Activated T-cell treated with anti-CD3 and anti-CD28 coated beads, Interleukin-2, amount 50 U/mL, for 4 hours (primary cell): ENCODE results near the gene ECEL1. TPM values are rescaled to one million over a fixed set of nuclear protein-coding genes. Genes with fewer than 3 reads are reported as not detected.

ENCODE experiments used
- ATAC-seq, 2 donors: fragments of 200-7000 bp; cut with Tn5 transposase; one replicate each; pipeline ENCODE4 v1.10.0; 2021
- DNase-seq: peaks from one replicate; pipeline ENCODE4 v3.0.0-alpha.2; 2020
- H3K27me3 Mint-ChIP-seq: one replicate; pipeline ENCODE4 v1.8.0; 2021; ENCODE audit warnings: low read depth, mixed read lengths
- H3K36me3 Mint-ChIP-seq: one replicate; pipeline ENCODE4 v1.8.0; 2022; ENCODE audit warnings: mixed read lengths; ENCODE audit not compliant: insufficient read depth
- H3K4me1 Mint-ChIP-seq: one replicate; pipeline ENCODE4 v1.8.0; 2021; ENCODE audit warnings: low read depth, mixed read lengths
- H3K4me3 Mint-ChIP-seq: one replicate; pipeline ENCODE4 v1.8.0; 2021; ENCODE audit warnings: mild to moderate bottlenecking, moderate library complexity, mixed read lengths
- H3K9me3 Mint-ChIP-seq: one replicate; pipeline ENCODE4 v1.8.0; 2021; ENCODE audit warnings: mixed read lengths
- total RNA-seq, 3 donors: library from RNA; stranded (reverse); gene quantifications; one replicate each; pipeline ENCODE4 v1.2.1, GENCODE V29; 2021

Gene ECEL1
- total RNA-seq, 3 donors from 2014 or later = 0.16 to 0.20 (median 0.19) TPM

DNA sequence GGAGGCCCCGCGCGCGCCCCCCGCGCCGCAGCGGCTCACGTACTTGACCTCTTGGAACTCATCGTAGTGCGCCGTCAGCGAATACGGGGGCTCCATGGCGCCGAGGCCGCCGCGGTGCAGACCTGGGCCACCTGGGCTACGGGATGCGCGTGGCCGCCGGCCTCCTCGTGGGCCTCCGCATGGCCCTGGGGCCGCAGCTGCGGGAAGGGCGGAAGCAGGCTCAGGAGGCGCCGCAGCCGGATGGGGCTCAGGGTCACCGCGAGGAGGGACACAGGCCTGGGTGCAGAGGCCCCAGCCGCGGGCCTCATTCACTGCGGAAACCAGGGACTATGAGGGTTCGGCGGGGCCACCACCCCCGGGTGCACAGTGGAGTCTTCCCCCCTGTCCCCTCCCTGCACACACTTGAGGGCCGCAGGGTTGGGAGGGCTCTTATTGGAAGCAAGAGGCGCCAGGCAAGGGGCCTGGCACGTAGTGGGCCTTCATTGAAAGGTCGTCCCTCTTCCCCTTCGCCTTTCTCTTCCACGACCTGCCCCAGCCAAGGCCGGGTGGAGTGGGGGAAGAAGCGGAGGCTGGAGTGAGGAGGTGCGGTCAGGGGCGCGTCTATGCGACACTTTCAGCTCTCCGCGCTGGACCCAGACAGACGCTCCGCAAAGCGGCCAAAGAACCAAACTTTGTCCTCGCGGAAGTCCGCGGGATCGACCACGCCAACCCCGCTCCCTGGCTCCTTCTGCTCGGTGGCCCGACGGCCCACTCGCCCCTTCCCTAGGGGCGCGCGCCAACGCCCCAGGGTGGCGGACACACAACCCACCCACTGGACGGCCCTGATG is 863 bp downstream of the ECEL1 start:
- Mint-ChIP-seq H3K27me3 (peaks cover 58% of the 10 kb centered on the region), H3K9me3 (no peaks in the 10 kb centered on the region), H3K4me1 (peaks cover 8% of the 10 kb centered on the region), H3K4me3 (no peak overlapping the region), H3K36me3 (no peaks in the 10 kb centered on the region)
- ATAC-seq = peak in 1 of 2 donors; percentile 9
- no peak for DNase-seq

DNA sequence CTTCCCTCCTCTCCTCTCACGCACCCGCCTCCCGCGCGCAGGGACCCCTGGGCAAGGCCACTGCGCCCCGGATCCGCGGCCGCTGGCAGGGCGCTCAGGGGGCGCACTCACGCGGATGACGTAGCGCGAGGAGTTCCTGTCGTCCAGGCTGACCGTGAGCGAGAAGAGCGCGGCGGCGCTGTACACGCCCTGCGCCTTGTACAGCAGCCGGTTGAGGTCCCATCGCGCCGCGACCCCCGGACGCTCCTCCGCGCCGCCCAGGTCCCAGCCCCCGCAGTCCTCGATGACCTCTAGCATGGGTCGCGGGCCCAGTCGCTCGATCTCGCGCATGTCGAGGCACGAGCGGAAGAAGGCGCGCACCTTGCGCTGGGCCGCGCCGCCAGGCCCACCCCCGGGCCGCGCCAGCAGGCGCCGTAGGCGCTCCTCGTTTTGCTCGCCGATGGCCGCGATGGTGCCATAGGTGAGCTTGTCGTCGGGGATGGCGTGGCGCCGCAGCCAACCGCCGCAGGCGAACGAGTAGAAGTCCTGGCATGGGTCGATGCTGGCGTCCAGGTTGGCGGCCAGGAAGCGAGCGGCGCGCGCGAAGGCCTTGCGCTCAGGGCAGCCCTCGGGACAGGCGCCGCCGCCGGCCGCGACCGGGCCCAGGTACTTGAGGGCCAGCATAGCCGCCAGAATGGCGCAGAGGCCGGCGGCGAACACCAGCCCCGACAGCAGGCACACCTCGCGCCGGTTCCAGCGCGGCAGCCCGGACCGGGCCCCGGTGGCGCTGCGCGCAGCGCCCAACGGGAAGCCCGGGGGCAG is 1.7 kb downstream of the ECEL1 start:
- Mint-ChIP-seq H3K4me3 (no peak overlapping the region), H3K9me3 (no peaks in the 10 kb centered on the region), H3K4me1 (peaks cover 8% of the 10 kb centered on the region), H3K36me3 (no peaks in the 10 kb centered on the region), H3K27me3 (peaks cover 52% of the 10 kb centered on the region)
- ATAC-seq (peak in 1 of 2 donors; percentile 7), DNase-seq (no peak)

DNA sequence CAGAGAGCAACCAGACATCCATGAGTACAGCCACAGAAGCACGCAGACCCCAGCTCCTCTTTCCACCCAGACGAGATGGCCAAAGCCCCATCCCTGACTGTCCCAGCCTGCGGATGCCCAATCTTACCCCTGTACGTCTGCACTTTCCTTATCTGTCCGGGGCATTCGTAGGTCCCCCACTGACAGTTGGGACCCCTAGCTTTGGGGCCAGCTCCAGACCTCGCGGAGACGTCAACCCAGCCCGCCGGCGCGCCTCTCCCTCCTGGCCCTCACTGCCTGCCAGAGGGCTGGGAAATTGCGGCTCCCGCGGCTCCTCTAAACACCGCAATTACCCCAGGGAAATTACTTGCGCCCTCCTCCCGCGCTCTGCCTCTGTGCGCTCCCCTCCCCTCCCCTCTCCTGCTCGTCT is 2.3 kb downstream of the ECEL1 start:
- Mint-ChIP-seq H3K9me3 (no peaks in the 10 kb centered on the region), H3K27me3 (peaks cover 52% of the 10 kb centered on the region), H3K4me1 (peaks cover 8% of the 10 kb centered on the region), H3K36me3 (no peaks in the 10 kb centered on the region), H3K4me3 (no peak overlapping the region)
- no peak for ATAC-seq
- DNase-seq = no peak

DNA sequence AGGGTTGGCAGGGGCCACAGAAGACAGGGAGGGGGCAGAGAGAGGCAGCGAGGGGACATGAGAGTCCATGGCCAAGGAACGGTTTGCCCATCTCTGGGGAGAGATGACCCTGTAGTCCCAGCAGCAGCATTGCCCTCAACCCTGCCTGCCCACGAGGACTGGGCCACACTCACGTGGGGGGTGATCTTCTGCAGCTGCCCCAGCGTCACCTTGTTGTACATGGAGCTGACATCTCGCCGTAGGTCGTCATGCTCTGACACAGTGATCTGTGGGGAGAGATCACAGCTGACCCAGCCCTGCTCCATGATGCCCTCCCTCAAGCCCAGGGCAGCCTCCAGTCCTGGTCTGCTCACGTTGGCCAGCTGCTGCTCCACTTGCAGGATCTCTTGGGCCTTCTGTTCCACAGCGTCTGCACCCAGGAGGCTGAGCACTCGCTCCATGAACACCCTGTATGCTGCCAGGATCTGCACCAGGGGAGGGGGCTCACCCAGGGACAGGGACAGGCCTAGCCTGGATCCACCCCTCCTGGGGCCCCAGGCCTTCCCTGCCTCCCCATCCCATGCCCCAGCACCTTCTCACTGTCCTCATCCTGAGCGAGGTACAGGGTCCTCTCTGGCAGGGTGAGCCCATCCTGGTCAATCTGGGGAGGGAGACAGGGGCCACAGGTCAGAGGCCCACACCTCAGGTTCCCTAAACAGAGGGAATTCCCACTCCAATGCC is 2.8 kb downstream of the ECEL1 start:
- DNase-seq (no peak), ATAC-seq (no peak)
- Mint-ChIP-seq H3K4me1 (peaks cover 8% of the 10 kb centered on the region), H3K9me3 (no peaks in the 10 kb centered on the region), H3K4me3 (no peak overlapping the region), H3K36me3 (no peaks in the 10 kb centered on the region), H3K27me3 (peaks cover 47% of the 10 kb centered on the region)

DNA sequence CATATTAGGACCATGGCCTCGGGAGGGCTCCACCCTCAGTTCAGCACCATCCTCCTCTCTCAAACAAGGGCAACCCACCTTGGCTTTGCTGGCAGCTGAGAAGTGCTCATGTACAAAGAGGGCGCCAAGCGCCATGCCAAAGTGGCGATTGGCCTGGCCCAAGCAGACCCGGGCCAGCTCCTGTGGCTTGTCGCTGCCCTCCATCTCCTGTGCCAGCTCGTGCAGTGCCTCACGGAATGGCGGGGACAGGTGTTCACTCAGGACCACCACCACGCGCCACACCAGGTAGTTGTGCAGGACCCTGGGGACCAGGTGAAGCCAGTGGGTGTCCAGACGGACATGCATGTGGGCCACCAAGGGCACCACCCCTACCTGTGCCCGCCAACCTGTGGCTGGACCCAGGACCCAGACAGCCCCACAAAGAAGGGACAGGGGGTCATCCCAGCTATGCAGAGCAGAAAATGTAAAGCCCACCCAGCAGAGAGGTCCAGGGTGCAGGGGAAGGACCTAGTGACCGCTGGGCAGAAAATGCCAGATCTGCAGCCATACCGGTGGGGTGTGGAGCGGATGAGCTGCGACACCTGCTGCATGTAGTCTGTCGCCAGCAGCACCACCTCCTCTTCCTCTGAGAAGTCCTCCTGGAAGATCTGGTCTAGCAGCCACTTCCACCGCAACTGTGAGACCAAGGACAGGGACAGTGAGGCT is 3.6 kb downstream of the ECEL1 start:
- ATAC-seq (no peak), DNase-seq (no peak)
- H3K36me3 Mint-ChIP-seq = no peaks in the 10 kb centered on the region
- H3K9me3 Mint-ChIP-seq = no peaks in the 10 kb centered on the region
- peaks cover 8% of the 10 kb centered on the region for H3K4me1 Mint-ChIP-seq
- H3K4me3 Mint-ChIP-seq = no peak overlapping the region
- peaks cover 41% of the 10 kb centered on the region for H3K27me3 Mint-ChIP-seq

DNA sequence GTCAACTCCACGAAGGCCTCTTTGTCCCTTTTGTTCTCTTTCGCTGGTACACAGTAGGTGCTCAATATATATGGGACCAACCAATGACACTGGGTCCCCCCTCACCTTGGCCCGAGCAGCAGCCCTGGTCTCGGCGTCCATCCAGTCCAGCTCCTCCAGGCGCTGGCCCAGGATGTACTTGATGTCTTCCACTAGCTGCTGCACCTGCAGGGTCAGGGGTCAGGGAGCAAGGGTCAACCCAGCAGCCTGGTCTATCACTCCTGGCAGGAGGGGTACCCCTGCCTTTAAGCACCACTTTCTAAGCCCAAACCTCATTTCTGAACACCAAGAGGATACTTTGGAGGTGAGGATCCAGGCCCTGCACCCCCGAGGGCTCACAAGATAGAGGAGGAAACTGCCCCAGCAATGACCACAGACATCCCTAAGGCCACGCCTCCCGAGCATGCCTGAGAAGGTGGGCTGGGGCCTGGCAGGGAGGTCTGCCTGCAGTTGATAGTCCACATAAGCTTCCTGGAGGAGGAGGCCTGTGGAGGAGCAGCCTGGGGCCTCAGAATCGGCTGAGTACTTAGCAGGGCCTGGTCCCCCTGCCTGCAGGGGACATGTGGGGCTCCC is 4.2 kb downstream of the ECEL1 start:
- ATAC-seq (no peak), DNase-seq (no peak)
- peaks cover 8% of the 10 kb centered on the region for H3K4me1 Mint-ChIP-seq
- H3K27me3 Mint-ChIP-seq = peaks cover 35% of the 10 kb centered on the region
- no peak overlapping the region for H3K4me3 Mint-ChIP-seq
- H3K36me3 Mint-ChIP-seq = no peaks in the 10 kb centered on the region
- no peaks in the 10 kb centered on the region for H3K9me3 Mint-ChIP-seq

DNA sequence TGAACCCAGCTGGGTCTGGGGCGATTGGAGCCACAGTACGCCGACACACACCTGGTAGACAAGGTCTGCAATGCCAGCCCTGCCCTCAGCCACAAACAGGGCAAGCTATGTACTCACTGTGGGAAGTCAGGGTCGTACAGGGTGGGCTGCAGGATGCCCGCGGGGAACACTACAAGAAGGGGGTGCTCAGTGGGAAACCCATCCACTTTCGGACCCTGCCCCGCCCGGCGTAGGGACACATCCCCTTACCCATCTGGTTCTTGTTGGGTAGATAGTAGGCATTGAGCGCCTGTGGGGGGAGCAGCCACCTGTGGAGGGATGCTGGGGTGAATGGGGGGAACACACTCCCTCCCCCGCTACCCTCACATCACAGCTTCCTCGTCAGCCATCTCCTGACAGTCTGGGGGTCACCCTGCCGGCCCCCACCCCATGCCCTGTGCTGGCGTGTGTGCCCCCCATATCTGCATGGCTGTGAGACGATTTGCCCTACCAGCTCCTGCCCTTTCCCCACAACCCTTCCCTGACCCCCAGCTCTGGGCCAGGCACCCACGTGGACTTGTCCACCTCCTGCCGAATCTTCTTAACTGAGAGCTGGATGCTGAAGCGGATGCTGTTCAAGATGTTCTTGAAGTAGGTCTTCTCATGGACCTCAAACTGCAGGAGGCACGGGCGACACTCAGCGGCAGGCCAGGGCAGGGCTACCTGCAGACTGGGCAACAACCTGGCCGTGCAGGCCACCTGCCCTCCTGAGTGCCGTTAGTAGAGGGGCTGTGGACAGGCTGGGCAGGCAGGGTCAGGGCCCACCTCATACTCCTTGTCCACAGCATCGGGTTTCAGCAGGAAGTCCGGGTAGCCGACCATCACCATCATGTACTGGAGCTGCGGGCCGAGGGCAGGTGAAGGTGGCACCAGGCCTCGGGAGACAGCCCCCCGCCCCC is 5.1 kb downstream of the ECEL1 start:
- DNase-seq (no peak), ATAC-seq (no peak)
- Mint-ChIP-seq H3K4me3 (no peak overlapping the region), H3K9me3 (no peaks in the 10 kb centered on the region), H3K36me3 (no peaks in the 10 kb centered on the region), H3K27me3 (peaks cover 31% of the 10 kb centered on the region), H3K4me1 (peaks cover 8% of the 10 kb centered on the region)

DNA sequence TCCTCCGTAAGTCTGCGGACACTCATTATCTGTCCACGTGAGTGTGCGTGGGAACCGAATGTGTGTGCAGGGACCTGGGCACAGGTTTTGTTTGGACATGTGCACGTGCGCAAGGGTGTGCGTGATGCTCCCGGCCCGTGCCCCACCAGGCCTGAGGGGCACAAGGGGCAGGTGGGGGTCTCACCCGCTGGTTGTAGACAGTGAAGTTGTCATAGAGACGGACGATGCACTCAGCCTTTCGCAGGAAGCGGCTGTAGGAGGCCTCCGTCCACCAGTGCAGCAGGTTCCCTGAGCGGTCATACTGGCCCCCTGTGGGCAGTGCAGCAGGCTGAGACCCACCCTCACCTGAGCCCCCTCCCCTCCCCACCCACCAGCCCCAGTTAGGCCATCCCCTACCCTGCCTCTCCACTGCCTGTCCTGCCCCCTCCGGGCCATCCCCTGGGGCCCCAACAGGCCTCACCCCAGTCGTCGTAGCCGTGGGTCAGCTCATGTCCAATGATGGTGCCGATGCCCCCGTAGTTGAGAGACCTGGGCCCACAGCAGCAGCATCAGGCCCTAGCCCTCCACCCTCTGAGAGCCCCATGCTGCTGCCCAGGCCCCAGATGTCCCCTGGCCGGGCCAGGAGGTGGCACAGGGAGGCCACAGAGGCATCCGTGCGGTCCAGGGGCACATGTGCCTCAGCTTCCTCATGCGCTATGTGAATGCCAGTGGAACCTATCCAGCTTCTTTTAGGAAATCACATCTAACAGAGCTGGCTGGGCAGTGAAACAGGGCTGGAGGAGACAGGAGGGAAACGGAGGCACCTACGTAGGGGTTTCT is 6.1 kb downstream of the ECEL1 start:
- no peaks in the 10 kb centered on the region for H3K36me3 Mint-ChIP-seq
- no peak overlapping the region for H3K4me3 Mint-ChIP-seq
- no peaks in the 10 kb centered on the region for H3K9me3 Mint-ChIP-seq
- ATAC-seq (no peak), DNase-seq (no peak)
- peaks cover 5% of the 10 kb centered on the region for H3K4me1 Mint-ChIP-seq
- H3K27me3 Mint-ChIP-seq = peaks cover 27% of the 10 kb centered on the region

DNA sequence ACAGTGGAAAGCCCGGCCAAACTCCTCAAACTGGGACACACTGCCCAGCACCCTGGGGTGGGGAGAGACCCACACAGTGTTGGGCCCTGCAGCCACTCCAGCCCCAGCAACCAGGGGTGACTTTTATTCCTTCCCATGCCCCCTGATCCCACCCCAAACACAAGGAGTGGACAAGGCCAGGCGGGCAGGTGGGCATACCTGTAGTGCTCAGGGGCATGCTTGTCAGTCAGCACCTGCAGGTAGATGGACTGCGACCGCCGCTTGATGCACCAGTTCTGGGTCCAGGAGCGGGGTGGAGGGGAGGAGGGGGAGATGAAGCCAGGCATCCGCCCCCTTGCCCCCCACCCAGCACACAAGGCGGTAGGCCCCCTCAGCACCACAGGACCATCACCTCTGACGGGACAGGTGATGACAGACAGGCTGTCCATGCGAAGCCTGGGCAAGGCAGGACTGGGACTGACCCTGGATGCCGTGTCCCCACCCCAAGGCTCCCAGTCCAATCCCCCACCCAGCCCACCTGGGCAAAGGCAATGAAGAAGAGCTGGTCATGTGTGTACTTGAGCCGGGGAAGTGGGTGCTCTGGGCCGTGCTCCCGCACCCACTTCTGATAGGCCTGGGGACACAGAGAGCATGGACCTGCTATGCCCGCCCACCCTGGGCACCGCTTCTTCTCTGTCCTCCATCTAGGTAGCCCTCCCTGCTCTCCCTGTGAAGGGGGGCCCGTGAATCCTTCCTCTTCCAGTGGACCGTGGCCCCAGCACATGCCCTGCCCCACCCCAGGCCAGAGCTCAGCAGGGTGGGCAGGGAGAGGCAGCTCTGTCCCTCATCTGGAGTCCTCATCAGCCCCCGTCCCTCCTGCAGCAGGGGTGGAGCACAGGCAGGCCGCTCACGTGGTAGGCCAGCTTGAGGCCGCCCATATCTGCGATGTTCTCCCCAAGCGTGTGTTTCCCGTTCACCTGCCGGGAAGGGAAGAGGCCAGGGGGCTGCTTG is 7.1 kb downstream of the ECEL1 start:
- DNase-seq = no peak
- Mint-ChIP-seq H3K36me3 (no peaks in the 10 kb centered on the region), H3K4me3 (no peak overlapping the region), H3K4me1 (peaks cover 5% of the 10 kb centered on the region), H3K27me3 (peaks cover 29% of the 10 kb centered on the region), H3K9me3 (no peaks in the 10 kb centered on the region)
- ATAC-seq = no peak

DNA sequence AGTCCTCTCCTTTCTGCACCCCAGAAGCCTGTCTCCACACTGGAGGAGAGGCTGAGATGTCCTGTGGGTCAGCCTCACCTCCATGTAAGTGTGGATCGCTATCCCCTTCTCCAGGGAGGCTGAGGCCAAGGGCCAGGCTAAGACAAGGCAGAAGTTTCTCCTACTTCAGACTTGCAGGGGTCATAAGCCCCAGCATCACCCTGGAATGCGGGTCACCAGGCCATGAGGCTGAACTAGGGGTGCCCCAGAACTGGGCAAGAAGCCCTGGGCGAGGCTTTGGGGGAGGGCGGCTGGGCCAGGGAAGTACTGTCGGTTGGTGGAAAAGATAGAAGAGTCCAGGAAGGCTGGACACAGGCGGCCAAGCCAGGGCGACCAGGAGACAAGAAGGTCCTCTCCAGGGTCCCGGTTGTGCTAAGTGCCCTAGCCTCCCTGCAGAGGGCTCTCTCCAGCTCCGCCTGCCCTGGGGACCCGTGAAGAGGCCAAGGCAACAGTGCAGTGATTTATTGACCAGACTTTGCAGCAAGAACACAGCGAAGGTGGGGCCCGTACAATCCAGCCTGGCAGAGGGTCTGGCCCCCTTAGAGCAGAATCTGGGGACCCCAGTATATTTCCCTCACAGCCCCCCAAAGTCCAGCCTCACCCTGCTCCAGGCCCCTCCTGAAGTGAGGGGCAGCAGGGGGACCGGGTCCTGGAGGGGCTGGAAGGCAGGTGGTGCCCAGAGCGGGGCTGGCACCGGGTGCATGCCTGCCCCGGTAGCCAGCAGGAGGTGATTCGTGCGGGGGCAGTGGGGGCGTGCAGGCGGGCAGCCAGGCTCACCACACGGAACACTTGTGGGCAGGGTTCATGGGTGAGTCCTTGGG is 8.1 kb downstream of the ECEL1 start:
- Mint-ChIP-seq H3K4me1 (no peaks in the 10 kb centered on the region), H3K27me3 (peaks cover 24% of the 10 kb centered on the region), H3K36me3 (no peaks in the 10 kb centered on the region), H3K4me3 (no peak overlapping the region), H3K9me3 (no peaks in the 10 kb centered on the region)
- no peak for ATAC-seq
- DNase-seq = no peak
